HepG2 (cell line): ENCODE measurements around the gene ACTR1B. TPM values are rescaled to one million over a fixed set of nuclear protein-coding genes. Genes with fewer than 3 reads are reported as not detected.
A peak's percentile ranks its signal among the peaks of the same experiment; 100 is the strongest.

ENCODE experiments used
- DRAP1 ChIP-seq: IDR thresholded peaks from 2 replicates; pipeline ENCODE4 v1.6.1; 2016; ENCODE audit warnings: missing genetic modification reagents, missing compliant biosample characterization
- FOSL2 ChIP-seq: sonication (generic); formaldehyde crosslinking; IDR thresholded peaks from 2 replicates; pipeline ENCODE4 v1.4.0; 2020; ENCODE audit warnings: missing genetic modification reagents
- HMGXB4 ChIP-seq, 2 experiments: sonication (generic) in 1 of 2; formaldehyde crosslinking in 1 of 2; IDR thresholded peaks; 2 replicates each; pipeline versions ENCODE4 v1.4.0 to v1.6.1; 2018 to 2020; ENCODE audit warnings: missing genetic modification reagents in 2 of 2, borderline replicate concordance in 1 of 2, low read depth in 1 of 2, mild to moderate bottlenecking in 1 of 2, missing biosample characterization in 1 of 2
- MBD4 ChIP-seq: IDR thresholded peaks from 2 replicates; pipeline ENCODE4 v1.6.1; 2012; ENCODE audit warnings: low read length, inconsistent platforms, borderline replicate concordance
- MYC ChIP-seq: sonication (generic); formaldehyde crosslinking; IDR thresholded peaks from 2 replicates; pipeline ENCODE4 v1.9.0; 2021; ENCODE audit warnings: missing genetic modification reagents, borderline replicate concordance
- NFKBIZ ChIP-seq: IDR thresholded peaks from 2 replicates; pipeline ENCODE4 v1.6.1; 2018; ENCODE audit warnings: missing genetic modification reagents, missing compliant biosample characterization
- RAD21 ChIP-seq: fragments of 450-650 bp; formaldehyde crosslinking; IDR thresholded peaks from 2 replicates; pipeline ENCODE4 v1.5.0; 2020; ENCODE audit warnings: mild to moderate bottlenecking
- RCOR2 ChIP-seq: IDR thresholded peaks from 2 replicates; pipeline ENCODE4 v1.6.1; 2016; ENCODE audit warnings: missing biosample characterization, missing genetic modification reagents
- SMC3 ChIP-seq: IDR thresholded peaks from 2 replicates; pipeline ENCODE4 v1.6.1; 2011; ENCODE audit warnings: low read length, improper control_type of control experiment
- TGIF2 ChIP-seq: IDR thresholded peaks from 2 replicates; pipeline ENCODE4 v1.6.1; 2016; ENCODE audit warnings: control low read depth, missing compliant biosample characterization
- ZBTB25 ChIP-seq: IDR thresholded peaks from 2 replicates; pipeline ENCODE4 v1.6.1; 2018; ENCODE audit warnings: missing genetic modification reagents
- ZNF329 ChIP-seq: sonication (generic); formaldehyde crosslinking; IDR thresholded peaks from 2 replicates; pipeline ENCODE4 v1.9.0; 2021; ENCODE audit warnings: low read depth, mild to moderate bottlenecking, missing genetic modification reagents
- ZNF574 ChIP-seq: sonication (generic); formaldehyde crosslinking; IDR thresholded peaks from 2 replicates; pipeline ENCODE4 v1.4.0; 2020; ENCODE audit warnings: missing genetic modification reagents
- polyA plus RNA-seq, 8 experiments: library from polyadenylated mRNA; depleted of rRNA in 3 of 8; stranded (reverse) in 7 of 8; unstranded in 1 of 8; fragments of >200 nt; fragmentation: Illumina TruSeq in 4 of 8; extraction: Trizol in 4 of 8; gene quantifications; 2 replicates each; pipeline versions ENCODE4 v1.2.1 to v1.2.3, GENCODE V29; 2011 to 2016; ENCODE audit warnings: low read depth in 4 of 8, missing spikeins in 1 of 8, mixed read lengths in 1 of 8; ENCODE audit not compliant: insufficient read depth in 1 of 8
- total RNA-seq, 5 experiments: library from RNA; depleted of rRNA; stranded (reverse); fragments of >200 nt; fragmentation: Illumina TruSeq; extraction: Trizol; gene quantifications; 2 replicates each; pipeline ENCODE4 v1.2.3, GENCODE V29; 2016; ENCODE audit warnings: low read depth in 1 of 5
- TF ChIP-seq, protein P1 (sequence below): IDR thresholded peaks from 2 replicates; pipeline ENCODE4 v1.6.1; 2012; ENCODE audit warnings: inconsistent platforms

ACTR1B gene
- total and polyA plus RNA-seq, 2 of the 13 experiments (the other 11 are each of a cell fraction or from before 2014, with no cell fraction given), result 61.7 to 76.7 TPM

GRCh38 chr2:97697252-97698235, 33.7 kb upstream of the ACTR1B start (continued):
- TF ChIP-seq, protein P1, sequence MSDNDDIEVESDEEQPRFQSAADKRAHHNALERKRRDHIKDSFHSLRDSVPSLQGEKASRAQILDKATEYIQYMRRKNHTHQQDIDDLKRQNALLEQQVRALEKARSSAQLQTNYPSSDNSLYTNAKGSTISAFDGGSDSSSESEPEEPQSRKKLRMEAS, result peak; percentile 45; the same call in 1 of the 2 replicates
- TF ChIP-seq MYC, result no peak
- no peak for TF ChIP-seq ZNF329 (CRISPR knock-in tag)
- TF ChIP-seq FOSL2 (CRISPR knock-in tag), result peak; percentile 26; the same call in 1 of the 2 replicates
- TF ChIP-seq TGIF2, result 0 out of 2 replicates have a peak, but pooled peaks have one; percentile 31
- 0 out of 2 replicates have a peak, but pooled peaks have one; percentile 37 for TF ChIP-seq ZNF574 (CRISPR knock-in tag)
- TF ChIP-seq RCOR2 (CRISPR knock-in tag), result no peak
- TF ChIP-seq DRAP1 (CRISPR knock-in tag), result 0 out of 2 replicates have a peak, but pooled peaks have one; percentile 26
- no peak for TF ChIP-seq NFKBIZ (CRISPR knock-in tag)
- TF ChIP-seq SMC3, result peak; percentile 100
- peak; percentile 54 to 80; a peak in 3 of 4 replicates for TF ChIP-seq HMGXB4 (CRISPR knock-in tag; IDR thresholded peaks at IDR 0.05; ENCODE audit: borderline replicate concordance in 1 of 2, low read depth in 1 of 2)
- TF ChIP-seq MBD4, result no peak
- TF ChIP-seq ZBTB25 (CRISPR knock-in tag), result 0 out of 2 replicates have a peak, but pooled peaks have one; percentile 36
- TF ChIP-seq RAD21, result peak; percentile 97
